ENCODE results near the gene TEX52. TPM values are rescaled to one million over a fixed set of nuclear protein-coding genes. Genes with fewer than 3 reads are reported as not detected.

Gene TEX52
- total RNA-seq, 2 experiments from 2014 or later, result 0.67 TPM; not detected in 1

DNA sequence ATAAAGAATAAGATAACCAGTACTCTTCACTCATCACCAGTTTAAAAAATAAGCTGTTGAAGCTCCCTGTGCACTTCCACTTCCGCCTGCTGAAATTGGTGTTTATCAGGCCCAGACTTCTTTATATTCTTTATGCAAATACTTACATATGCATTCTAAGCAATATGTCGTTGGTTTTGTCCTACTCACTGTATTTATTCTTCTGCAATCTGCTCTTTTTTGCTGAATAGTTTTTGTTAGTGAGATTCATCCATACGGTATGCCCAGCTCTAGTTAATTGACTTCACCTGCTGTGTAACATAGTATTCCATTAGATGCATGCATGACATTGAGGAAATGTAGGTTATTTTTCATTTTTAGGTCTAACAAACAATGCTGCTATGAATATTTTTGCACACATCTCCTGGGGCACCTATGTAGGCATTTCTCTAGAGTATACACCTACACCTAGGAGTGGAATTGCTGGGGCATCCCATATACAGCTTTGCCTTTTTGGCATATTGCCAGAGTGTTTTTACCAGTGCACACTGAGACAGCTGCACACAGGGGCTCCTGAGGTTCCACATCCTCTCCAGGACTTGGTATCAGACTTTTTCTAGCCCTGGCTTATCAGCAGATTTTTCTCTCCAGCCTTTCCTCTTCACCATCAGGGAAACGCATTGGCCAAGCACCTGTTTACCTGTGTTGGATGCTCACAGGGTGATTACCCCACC lies 21.0 kb downstream of the TEX52 start:
- no peaks in the 10 kb centered on the region for H3K36me3 Mint-ChIP-seq
- H3K9me3 Mint-ChIP-seq (ENCODE audit: low read depth), result no peaks in the 10 kb centered on the region
- CTCF ChIA-PET, result no interaction called here
- DNase-seq (no peak), ATAC-seq (no peak)
- no peak overlapping the region for H3K27ac Mint-ChIP-seq
- H3K4me3 Mint-ChIP-seq, result no peak overlapping the region
- H3K27me3 Mint-ChIP-seq, result no peaks in the 10 kb centered on the region
- no peaks in the 10 kb centered on the region for H3K4me1 Mint-ChIP-seq

DNA sequence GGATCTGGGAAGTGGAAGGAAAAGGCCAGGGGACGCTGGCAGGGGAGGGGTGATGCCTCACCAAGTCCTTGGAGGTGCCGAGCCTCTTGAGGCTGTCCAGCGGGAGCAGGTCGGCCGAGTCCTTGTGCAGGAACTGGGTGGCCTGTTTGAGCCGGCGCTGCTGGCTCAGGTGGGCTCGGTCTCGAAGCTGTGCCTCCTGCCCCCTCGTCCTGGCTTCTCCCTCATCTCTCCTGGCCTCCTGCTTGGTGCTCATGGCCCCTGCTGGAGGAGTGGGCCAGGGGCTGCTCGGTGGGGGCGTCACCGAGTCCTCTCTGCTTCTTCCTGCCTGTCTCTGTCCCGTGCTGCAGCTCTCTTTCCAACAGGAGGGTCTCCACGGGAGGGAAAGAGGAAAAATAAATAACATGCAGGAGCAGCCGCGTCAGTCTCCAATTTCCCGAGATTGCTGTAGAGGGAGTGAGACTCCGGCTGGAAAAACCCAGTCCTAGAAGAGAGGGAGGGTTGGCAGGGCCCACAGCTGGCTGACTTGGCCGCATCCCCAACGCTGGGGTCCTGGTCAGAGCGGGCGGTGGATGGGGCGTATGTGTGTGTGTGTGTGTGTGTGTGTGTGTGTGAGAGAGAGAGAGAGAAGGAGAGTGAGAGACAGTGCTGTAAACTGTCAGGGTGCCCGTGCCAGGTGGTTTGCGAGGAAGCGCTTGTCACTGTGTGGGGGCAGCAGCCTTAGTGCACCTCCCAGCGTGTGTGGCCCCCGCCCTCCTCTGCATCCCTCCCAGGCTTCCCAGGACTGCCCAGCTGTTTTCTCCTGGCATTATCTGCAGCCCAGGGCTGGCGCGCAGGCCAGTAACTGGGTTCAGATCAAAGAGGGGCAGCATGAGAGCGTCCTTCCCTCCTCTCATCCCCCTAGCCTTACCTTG lies 22.0 kb downstream of the TEX52 start, which contains the start of gene NRIP2:
Gene NRIP2 (minus strand): TSS at position 455 of the 911 bp plus-strand sequence. CDS start 52 bp downstream, at position 403.
- Mint-ChIP-seq H3K4me1 (no peaks in the 10 kb centered on the region), H3K4me3 (no peak within 1 kb of the TSS), H3K9me3 (ENCODE audit: low read depth) (no peaks in the 10 kb centered on the region), H3K27ac (no peak within 1 kb of the TSS), H3K36me3 (no peaks in the 10 kb centered on the region), H3K27me3 (no peaks in the 10 kb centered on the region)
- DNase-seq (no peak), ATAC-seq (no peak)
- CTCF ChIA-PET, result no interaction called here

DNA sequence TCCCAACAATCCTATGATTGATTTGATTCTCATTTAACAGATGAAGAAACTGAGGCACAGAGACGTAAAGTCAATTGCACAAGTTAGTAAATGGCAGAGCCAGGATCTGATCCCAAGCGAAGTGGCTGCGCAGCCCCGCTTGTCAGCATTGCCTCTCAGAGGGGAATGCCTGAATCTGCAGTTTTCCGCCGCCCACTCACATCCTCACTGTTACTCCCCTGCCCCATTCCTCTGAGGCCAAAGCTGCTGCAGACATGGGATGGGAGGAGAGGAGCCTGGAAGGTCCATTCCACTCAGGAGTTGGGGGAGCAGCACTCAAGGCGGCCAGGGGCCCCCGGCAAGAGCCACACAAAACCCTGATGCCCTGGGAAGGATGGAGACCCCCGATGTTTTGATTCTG lies 23.0 kb downstream of the TEX52 start:
- no peaks in the 10 kb centered on the region for H3K27me3 Mint-ChIP-seq
- no peaks in the 10 kb centered on the region for H3K9me3 Mint-ChIP-seq (ENCODE audit: low read depth)
- H3K36me3 Mint-ChIP-seq, result peaks cover 2% of the 10 kb centered on the region
- no peak overlapping the region for H3K27ac Mint-ChIP-seq
- CTCF ChIA-PET, result no interaction called here
- DNase-seq (no peak), ATAC-seq (no peak)
- no peaks in the 10 kb centered on the region for H3K4me1 Mint-ChIP-seq
- H3K4me3 Mint-ChIP-seq, result no peak overlapping the region

DNA sequence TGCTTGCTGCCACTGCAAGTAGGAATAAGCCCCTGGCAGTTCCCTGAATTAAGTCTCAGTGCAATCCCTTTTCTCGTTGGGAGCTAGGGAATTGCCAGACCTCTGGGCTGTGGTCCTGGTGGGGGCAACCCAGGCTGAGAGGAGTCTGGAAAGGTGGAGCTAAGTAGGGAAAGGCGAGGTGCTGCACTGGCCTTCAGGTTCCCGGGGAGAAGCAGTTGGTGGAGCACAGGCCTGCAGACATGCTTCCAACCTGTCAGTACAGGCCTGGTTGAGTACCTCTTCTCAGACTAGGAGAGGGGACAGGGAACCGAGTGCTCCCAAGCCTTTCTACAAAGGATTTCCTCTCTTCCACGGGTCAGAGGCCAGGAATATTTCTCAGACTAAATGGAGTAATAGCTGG lies 23.5 kb downstream of the TEX52 start:
- Mint-ChIP-seq H3K27me3 (no peaks in the 10 kb centered on the region), H3K27ac (no peak overlapping the region), H3K4me1 (no peaks in the 10 kb centered on the region), H3K4me3 (no peak overlapping the region), H3K9me3 (ENCODE audit: low read depth) (no peaks in the 10 kb centered on the region), H3K36me3 (peaks cover 3% of the 10 kb centered on the region)
- DNase-seq (no peak), ATAC-seq (no peak)
- CTCF ChIA-PET, result no interaction called here

DNA sequence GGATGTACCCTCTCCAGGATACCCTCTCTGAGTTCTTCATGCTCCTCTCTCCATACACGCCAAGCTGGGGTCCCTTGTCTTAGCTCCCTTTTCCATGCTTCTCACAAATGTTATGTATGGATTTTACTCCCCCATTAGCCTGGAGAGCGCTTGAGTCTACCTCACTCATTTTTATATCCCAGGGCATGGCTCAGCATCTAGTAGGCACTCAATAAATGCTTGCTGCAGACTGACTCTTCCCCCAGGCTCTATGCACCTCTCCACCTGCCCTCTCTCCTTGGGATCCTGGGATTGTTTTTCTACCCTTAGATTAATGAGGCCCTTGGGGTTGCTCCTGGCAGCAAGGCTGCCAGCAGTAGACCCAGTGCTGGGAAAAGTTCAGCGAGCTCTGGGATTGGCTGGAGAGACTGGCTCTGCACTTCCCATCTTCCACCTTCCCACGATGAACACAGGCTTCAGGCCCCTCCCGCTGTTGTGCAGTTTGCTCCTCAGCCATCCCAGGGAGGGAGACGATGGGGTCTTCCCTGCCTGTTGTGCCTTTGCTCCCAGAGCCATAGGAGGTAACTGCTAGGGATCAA lies 24.2 kb downstream of the TEX52 start:
- ATAC-seq (no peak), DNase-seq (no peak)
- Mint-ChIP-seq H3K4me3 (no peak overlapping the region), H3K36me3 (peaks cover 6% of the 10 kb centered on the region), H3K4me1 (no peaks in the 10 kb centered on the region), H3K27me3 (no peaks in the 10 kb centered on the region), H3K27ac (no peak overlapping the region), H3K9me3 (ENCODE audit: low read depth) (no peaks in the 10 kb centered on the region)
- CTCF ChIA-PET, result no interaction called here

DNA sequence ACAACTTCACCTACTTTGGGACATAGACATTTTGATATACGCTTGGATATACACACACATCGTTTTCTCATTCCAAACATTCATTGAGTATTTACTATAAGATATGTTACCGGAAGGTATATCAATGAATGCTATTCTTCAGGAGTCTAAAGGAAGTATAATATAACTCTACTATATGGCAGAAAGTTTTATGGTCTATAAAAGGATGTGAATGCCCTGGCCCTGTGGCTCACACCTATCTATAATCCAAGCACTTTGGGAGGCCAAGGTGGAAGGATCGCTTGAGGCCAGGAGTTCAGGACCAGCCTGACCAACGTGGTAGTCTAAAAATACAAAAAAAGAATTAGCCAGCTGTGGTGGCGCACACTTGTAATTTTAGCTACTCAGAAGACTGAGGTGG lies 27.6 kb downstream of the TEX52 start:
- DNase-seq, result no peak
- Mint-ChIP-seq H3K4me1 (no peaks in the 10 kb centered on the region), H3K36me3 (peaks cover 9% of the 10 kb centered on the region), H3K9me3 (ENCODE audit: low read depth) (no peaks in the 10 kb centered on the region), H3K27me3 (no peaks in the 10 kb centered on the region), H3K27ac (no peak overlapping the region), H3K4me3 (no peak overlapping the region)
- CTCF ChIA-PET, result no interaction called here
- no peak for ATAC-seq

DNA sequence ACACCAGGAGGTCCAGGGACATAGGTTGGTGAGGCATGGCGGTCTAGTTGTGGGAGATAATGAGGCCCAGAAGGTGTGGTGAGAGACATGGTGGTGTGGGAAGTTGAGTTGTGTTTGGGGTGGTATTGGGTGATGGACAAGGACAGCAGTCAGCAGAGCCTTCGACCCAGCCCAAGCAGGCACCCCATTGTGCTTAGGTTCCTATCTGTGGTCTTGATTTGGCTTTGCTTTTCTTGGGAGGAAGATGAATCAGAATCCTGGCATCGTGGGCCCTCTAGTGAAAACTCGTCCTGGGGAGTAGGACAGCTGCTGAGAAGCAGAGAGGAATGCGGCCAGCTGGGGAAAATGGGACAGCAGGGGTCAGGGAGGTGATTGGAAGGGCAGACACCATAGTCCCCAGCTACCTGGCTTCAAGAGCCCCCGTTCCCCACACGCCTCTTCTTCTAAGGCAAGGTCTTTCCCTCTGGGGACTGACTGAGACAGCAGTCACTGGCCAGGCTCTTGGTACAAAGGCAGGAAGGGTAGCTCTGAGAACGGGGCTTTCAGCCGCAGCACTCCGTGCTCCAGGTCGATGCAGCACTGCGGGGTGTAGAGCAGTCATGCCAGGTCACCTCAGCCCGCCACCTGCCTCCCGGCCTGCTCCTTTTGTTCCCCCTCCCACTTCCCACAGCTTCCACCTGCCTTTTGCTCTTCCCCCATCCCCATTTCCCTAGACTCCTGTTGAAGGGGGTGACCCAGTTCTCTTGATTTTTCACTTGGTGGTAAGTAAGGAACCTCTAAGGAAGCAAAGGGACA lies 29.9 kb downstream of the TEX52 start:
- CTCF ChIA-PET, result no interaction called here
- no peaks in the 10 kb centered on the region for H3K4me1 Mint-ChIP-seq
- H3K9me3 Mint-ChIP-seq (ENCODE audit: low read depth), result no peaks in the 10 kb centered on the region
- ATAC-seq (no peak), DNase-seq (no peak)
- H3K36me3 Mint-ChIP-seq, result peaks cover 11% of the 10 kb centered on the region
- H3K4me3 Mint-ChIP-seq, result no peak overlapping the region
- no peak overlapping the region for H3K27ac Mint-ChIP-seq
- H3K27me3 Mint-ChIP-seq, result no peaks in the 10 kb centered on the region

DNA sequence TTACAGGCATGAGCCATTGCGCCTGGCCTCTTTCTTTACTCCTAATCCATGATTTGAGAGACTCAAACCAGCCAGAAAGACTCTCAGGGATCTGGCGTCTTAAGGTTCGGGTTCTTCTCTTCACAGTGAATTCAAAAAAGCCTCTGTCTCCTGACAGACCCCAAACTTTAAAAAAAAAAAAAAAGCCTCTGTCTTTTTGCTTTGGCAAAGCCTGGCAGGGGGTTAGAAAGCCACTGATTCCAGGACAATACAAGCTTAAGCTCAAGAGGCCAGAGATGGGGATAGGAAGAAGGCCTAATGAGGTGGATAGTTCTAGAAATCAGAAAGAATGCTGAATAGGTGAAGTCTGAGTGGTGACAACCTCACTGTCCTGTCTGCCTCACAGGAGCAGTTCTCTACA lies 30.8 kb downstream of the TEX52 start:
- CTCF ChIA-PET, result no interaction called here

DNA sequence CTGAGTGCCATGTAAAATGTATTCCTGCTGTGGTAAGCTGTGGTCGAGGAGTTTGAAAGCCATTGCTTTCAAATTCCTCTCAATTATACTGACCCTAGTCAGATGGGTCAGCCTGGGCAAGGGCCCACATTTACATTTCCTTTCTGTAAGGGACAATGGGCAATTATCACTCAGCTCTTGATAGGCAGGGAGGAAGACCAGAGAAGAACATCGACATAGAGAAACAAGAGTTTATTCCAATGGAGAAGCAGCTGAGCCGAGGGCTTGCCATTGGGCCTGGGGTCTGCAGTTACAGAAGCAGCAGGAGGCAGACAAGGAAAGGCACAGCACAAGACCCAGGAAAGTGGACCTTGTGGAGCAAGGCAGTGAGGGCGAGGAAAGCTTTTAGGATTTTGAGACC lies 31.7 kb downstream of the TEX52 start:
- CTCF ChIA-PET, result interaction anchor here (1.0 kb wide), 1 partner anchor 12 kb away, joined by 3 read pairs; the partner anchor contains the start of gene ITFG2
- Mint-ChIP-seq H3K9me3 (ENCODE audit: low read depth) (no peaks in the 10 kb centered on the region), H3K27me3 (no peaks in the 10 kb centered on the region), H3K36me3 (peaks cover 14% of the 10 kb centered on the region), H3K4me1 (no peaks in the 10 kb centered on the region), H3K4me3 (no peak overlapping the region), H3K27ac (no peak overlapping the region)
- DNase-seq (no peak), ATAC-seq (no peak)

More for the DNA sequence above, 30.8 kb downstream of the TEX52 start:
- no peak overlapping the region for H3K4me3 Mint-ChIP-seq
- H3K36me3 Mint-ChIP-seq, result peaks cover 14% of the 10 kb centered on the region
- DNase-seq (no peak), ATAC-seq (no peak)
- no peak overlapping the region for H3K27ac Mint-ChIP-seq
- H3K9me3 Mint-ChIP-seq (ENCODE audit: low read depth), result no peaks in the 10 kb centered on the region
- H3K27me3 Mint-ChIP-seq, result no peaks in the 10 kb centered on the region
- H3K4me1 Mint-ChIP-seq, result no peaks in the 10 kb centered on the region

DNA sequence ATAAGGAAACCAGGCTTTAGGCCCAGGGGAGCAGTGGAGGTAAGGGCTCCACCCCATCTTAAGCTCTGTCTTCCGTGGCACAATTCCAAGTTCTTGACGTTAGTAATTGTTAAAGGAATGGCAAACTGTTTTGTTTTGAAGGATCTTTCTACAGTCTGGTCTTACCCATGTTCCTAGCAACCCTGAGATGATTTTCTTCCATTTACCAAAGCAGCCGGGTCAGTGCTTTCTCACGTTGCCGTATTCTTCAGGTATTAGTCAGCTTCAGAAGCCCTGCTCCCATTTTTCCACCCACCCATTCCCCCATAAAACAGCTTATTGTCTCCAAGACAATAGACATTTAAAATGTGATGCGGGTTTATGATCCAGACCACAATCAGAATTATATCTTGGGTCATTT lies 32.3 kb downstream of the TEX52 start:
- Mint-ChIP-seq H3K4me3 (no peak overlapping the region), H3K9me3 (ENCODE audit: low read depth) (no peaks in the 10 kb centered on the region), H3K27ac (no peak overlapping the region), H3K27me3 (no peaks in the 10 kb centered on the region), H3K36me3 (peaks cover 16% of the 10 kb centered on the region), H3K4me1 (no peaks in the 10 kb centered on the region)
- CTCF ChIA-PET, result interaction anchor here (1.0 kb wide), 1 partner anchor 12 kb away, joined by 3 read pairs; the partner anchor contains the start of gene ITFG2
- no peak for ATAC-seq
- DNase-seq, result no peak

DNA sequence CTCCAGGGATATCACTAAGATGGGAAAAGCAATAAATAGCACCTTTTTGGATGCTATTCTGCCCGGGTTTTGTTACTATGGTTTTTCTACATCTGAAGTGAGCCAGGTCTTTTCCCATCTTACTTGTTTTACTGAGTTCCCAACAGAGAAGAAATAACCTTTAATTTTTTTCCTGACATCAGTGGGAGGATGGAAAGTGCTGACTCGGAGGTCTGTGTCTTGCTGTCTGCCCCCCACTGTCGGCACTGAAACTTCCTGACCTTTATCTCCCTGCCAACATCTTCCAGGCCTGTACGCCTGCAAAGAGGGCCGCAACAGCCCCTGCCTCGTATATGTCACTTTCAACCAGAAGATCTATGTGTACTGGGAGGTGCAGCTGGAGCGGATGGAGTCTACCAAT lies 33.4 kb downstream of the TEX52 start:
- Mint-ChIP-seq H3K27ac (no peak overlapping the region), H3K4me3 (no peak overlapping the region), H3K4me1 (no peaks in the 10 kb centered on the region), H3K9me3 (ENCODE audit: low read depth) (no peaks in the 10 kb centered on the region), H3K36me3 (peaks cover 14% of the 10 kb centered on the region), H3K27me3 (no peaks in the 10 kb centered on the region)
- DNase-seq (no peak), ATAC-seq (no peak)
- CTCF ChIA-PET, result no interaction called here

DNA sequence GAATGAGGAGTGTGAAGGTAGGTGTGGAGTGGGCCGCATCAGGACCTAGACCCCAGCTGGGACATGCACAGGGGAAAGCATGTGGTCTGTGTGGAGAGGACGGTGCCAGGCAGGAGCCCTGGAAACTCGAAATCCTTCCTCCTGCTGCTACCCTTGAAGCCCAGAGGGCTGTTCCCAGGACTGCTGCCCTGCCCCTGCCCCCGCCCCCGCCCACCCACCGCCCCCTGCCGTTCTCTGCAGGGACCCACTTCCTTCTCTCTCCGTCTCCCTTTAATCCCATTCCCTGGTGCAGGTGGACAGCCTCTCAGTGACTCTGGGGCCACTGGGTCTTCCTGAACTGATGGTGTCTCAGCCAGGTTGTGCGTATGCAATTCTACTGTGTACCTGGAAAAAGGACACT lies 36.4 kb downstream of the TEX52 start:
- Mint-ChIP-seq H3K4me1 (peaks cover 3% of the 10 kb centered on the region), H3K27ac (no peak overlapping the region), H3K4me3 (no peak overlapping the region), H3K36me3 (peaks cover 18% of the 10 kb centered on the region), H3K27me3 (no peaks in the 10 kb centered on the region), H3K9me3 (ENCODE audit: low read depth) (no peaks in the 10 kb centered on the region)
- no peak for ATAC-seq
- CTCF ChIA-PET, result no interaction called here
- no peak for DNase-seq

DNA sequence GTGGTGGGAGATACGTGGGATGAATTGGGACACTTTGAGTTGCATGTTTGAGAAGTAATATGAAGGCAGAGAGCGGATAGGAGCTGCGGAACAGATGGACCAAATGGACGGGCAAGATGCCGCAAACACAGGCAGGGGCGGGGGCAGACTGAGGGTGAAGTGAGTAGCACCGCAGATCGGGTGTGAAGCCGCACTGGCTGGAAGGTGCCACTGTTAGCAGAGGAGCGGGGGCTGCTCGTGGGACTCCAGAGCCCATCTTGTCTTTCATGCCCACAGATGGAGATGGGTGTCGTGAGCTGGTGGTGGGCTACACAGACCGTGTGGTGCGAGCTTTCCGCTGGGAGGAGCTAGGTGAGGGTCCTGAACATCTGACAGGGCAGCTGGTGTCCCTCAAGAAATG lies 37.0 kb downstream of the TEX52 start:
- Mint-ChIP-seq H3K27me3 (no peaks in the 10 kb centered on the region), H3K36me3 (peaks cover 16% of the 10 kb centered on the region), H3K9me3 (ENCODE audit: low read depth) (no peaks in the 10 kb centered on the region), H3K4me1 (peaks cover 7% of the 10 kb centered on the region), H3K4me3 (no peak overlapping the region), H3K27ac (no peak overlapping the region)
- ATAC-seq (no peak), DNase-seq (no peak)
- CTCF ChIA-PET, result no interaction called here

Data from activated CD8-positive, alpha-beta memory T cell treated with anti-CD3 and anti-CD28 coated beads, Interleukin-2, amount 10 ng/mL, durations not matched to agents 7 days and 5 days (primary cell).